PC-3 (cell line): ENCODE data around the gene ABLIM2. TPM values are rescaled to one million over a fixed set of nuclear protein-coding genes. Genes with fewer than 3 reads are reported as not detected.

Experiments used
- ATAC-seq: fragments of 200-7000 bp; cut with Tn5 transposase; 2 replicates; pipeline ENCODE4 v1.9.1; 2020; ENCODE audit warnings: mild to moderate bottlenecking, moderate library complexity
- BruUV-seq: library from RNA; stranded (reverse); fragments of 400-500 nt; replicated peaks from 2 replicates; lab custom pipeline; 2021; lab: Mats Ljungman, UMichigan
- CTCF ChIA-PET: fragments of 300-600 bp; sonication (Branson Sonifier 250); formaldehyde crosslinking; loops from one replicate; lab custom pipeline; 2022; ENCODE audit warnings: antibody characterized with exemption; lab: Charles Lee
- POLR2A ChIA-PET: fragments of 300-600 bp; sonication (Branson Sonifier 250); formaldehyde crosslinking; loops from one replicate; lab custom pipeline; 2022; ENCODE audit warnings: antibody characterized with exemption; ENCODE audit not compliant: unreplicated experiment; lab: Charles Lee
- DNase-seq: peaks from one replicate; pipeline ENCODE4 v3.0.0-alpha.2; 2015
- H2AFZ ChIP-seq: fragments of 300-600 bp; sonication (generic); 2 replicates; pipeline ENCODE4 v1.6.0; 2016; ENCODE audit warnings: antibody characterized with exemption, low read length
- H3F3A ChIP-seq: fragments of 300-600 bp; sonication (generic); one replicate; pipeline ENCODE4 v1.6.0; 2017; ENCODE audit warnings: antibody characterized with exemption, low read length, control low read depth, mild to moderate bottlenecking; ENCODE audit not compliant: unreplicated experiment
- H3K27ac ChIP-seq: fragments of 300-600 bp; sonication (generic); 2 replicates; pipeline ENCODE4 v1.5.1; 2016; ENCODE audit warnings: mild to moderate bottlenecking, low read length
- H3K27me3 ChIP-seq: fragments of 300-600 bp; sonication (generic); 2 replicates; pipeline ENCODE4 v1.6.1; 2016; ENCODE audit warnings: low read length, mixed read lengths
- H3K36me3 ChIP-seq: fragments of 300-600 bp; sonication (generic); 2 replicates; pipeline ENCODE4 v1.6.1; 2016; ENCODE audit warnings: low read depth, mixed run types, low read length, mixed read lengths
- H3K4me1 ChIP-seq: fragments of 300-600 bp; sonication (generic); 2 replicates; pipeline ENCODE4 v1.5.1; 2016; ENCODE audit warnings: low read length; ENCODE audit not compliant: insufficient read depth
- H3K4me2 ChIP-seq: fragments of 300-600 bp; sonication (generic); 2 replicates; pipeline ENCODE4 v1.6.0; 2016; ENCODE audit warnings: low read length
- H3K4me3 ChIP-seq: fragments of 300-600 bp; sonication (generic); 2 replicates; pipeline ENCODE4 v1.5.1; 2016; ENCODE audit warnings: mild to moderate bottlenecking, low read length, mixed read lengths
- H3K79me2 ChIP-seq: fragments of 300-600 bp; sonication (generic); 2 replicates; pipeline ENCODE4 v1.6.1; 2017; ENCODE audit warnings: low read length, mixed read lengths
- H3K9ac ChIP-seq: fragments of 300-600 bp; sonication (generic); 2 replicates; pipeline ENCODE4 v1.6.0; 2016; ENCODE audit warnings: mild to moderate bottlenecking, low read length
- H3K9me2 ChIP-seq: fragments of 300-600 bp; sonication (generic); replicated peaks from 2 replicates; pipeline ENCODE4 v1.6.1; 2016; ENCODE audit warnings: mixed run types, low read length, mixed read lengths
- H3K9me3 ChIP-seq: fragments of 300-600 bp; sonication (generic); 2 replicates; pipeline ENCODE4 v1.6.1; 2016; ENCODE audit warnings: low read length, mixed read lengths
- H4K20me1 ChIP-seq: fragments of 300-600 bp; sonication (generic); 2 replicates; pipeline ENCODE4 v1.6.1; 2016; ENCODE audit warnings: low read length, mixed read lengths
- EZH2 ChIP-seq: fragments of 300-600 bp; sonication (generic); IDR thresholded peaks from one replicate; pipeline ENCODE4 v1.6.1; 2017; ENCODE audit warnings: antibody characterized with exemption, mild to moderate bottlenecking, low read length; ENCODE audit not compliant: unreplicated experiment
- EZH2phosphoT487 ChIP-seq: fragments of 300-600 bp; sonication (generic); IDR thresholded peaks from 2 replicates; pipeline ENCODE4 v1.6.1; 2018; ENCODE audit warnings: mild to moderate bottlenecking, antibody characterized with exemption, low read length, borderline replicate concordance
- intact Hi-C: fragments of 100-400 bp; cut with micrococcal nuclease; formaldehyde crosslinking; loops from 2 replicates; pipeline ENCODE4 v1.9.0; 2023
- total RNA-seq: library from RNA; depleted of rRNA; stranded (reverse); fragments of >200 nt; gene quantifications from 2 replicates; pipeline ENCODE4 v1.2.3, GENCODE V29; 2014
- TF ChIP-seq, protein P1 (sequence below): fragments of 300-600 bp; sonication (generic); conservative IDR thresholded peaks from 2 replicates; pipeline ENCODE4 v1.5.1; 2017; ENCODE audit warnings: antibody characterized with exemption, low read depth, mild to moderate bottlenecking, low read length

The ABLIM2 gene
- total RNA-seq, 1 experiment from 2014 or later, result 3.2 TPM

DNA sequence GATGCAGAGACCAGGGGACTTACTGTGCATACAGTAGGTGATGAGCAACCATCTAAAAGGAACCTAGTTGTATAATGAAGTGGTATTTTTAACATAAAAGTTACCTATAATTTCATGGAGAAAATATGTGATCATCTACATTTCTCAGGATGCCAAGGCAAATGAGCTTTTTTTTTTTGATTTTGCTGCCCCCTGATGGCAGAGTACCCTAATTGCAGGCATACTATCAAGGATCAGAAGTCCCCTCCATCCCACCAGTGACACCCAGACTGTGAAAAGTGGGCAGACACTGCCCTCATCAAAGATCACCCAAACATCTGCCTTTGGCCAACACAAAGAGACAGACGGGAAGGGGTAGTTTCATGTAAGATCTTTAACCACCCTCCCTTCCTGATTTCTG lies 9.6 kb upstream of the ABLIM2 start:
- Histone ChIP-seq H3K27ac (no peak overlapping the region), H3K4me3 (no peak overlapping the region), H3K27me3 (no peaks in the 10 kb centered on the region), H3K79me2 (no peaks in the 10 kb centered on the region), H3K9ac (no peak overlapping the region), H3F3A (no peaks in the 10 kb centered on the region), H3K36me3 (no peaks in the 10 kb centered on the region), H3K9me2 (no peaks in the 10 kb centered on the region), H2AFZ (no peak overlapping the region), H3K4me1 (no peaks in the 10 kb centered on the region), H4K20me1 (no peaks in the 10 kb centered on the region), H3K9me3 (no peaks in the 10 kb centered on the region), H3K4me2 (no peak overlapping the region)
- no peak for ATAC-seq
- BruUV-seq, result no TSS peak
- TF ChIP-seq, protein P1, sequence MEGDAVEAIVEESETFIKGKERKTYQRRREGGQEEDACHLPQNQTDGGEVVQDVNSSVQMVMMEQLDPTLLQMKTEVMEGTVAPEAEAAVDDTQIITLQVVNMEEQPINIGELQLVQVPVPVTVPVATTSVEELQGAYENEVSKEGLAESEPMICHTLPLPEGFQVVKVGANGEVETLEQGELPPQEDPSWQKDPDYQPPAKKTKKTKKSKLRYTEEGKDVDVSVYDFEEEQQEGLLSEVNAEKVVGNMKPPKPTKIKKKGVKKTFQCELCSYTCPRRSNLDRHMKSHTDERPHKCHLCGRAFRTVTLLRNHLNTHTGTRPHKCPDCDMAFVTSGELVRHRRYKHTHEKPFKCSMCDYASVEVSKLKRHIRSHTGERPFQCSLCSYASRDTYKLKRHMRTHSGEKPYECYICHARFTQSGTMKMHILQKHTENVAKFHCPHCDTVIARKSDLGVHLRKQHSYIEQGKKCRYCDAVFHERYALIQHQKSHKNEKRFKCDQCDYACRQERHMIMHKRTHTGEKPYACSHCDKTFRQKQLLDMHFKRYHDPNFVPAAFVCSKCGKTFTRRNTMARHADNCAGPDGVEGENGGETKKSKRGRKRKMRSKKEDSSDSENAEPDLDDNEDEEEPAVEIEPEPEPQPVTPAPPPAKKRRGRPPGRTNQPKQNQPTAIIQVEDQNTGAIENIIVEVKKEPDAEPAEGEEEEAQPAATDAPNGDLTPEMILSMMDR, result peak; percentile 63
- no peak for TF ChIP-seq EZH2
- no peak for DNase-seq
- ChIA-PET CTCF (interaction anchor here (1.0 kb wide), 1 partner anchor 9 kb away, joined by 6 read pairs; no protein-coding TSS in a partner anchor), POLR2A (no interaction called here)
- intact Hi-C loops, result no loop called here

DNA sequence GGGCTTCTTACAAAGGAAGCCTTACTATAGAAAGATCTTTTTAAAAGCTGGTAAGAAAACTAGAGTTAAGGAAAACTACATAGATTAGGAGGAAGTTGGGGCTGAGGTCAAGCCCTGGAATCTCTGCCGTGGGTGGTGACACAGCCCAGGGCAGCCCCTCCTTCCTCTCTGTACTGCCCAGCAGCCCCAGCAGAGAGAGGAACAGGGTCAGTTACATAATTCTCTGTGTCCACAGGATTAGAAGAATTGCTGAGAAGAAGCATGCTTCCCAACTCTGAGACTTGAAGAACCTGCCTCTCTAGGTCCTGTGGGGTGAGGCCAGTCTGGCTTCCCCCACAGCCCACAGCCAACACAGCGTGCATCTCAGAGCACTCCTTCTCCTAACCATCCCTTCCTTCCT lies 9.2 kb upstream of the ABLIM2 start:
- H3K4me2 ChIP-seq, result no peak overlapping the region
- ChIA-PET CTCF (interaction anchor here (1.0 kb wide), 1 partner anchor 9 kb away, joined by 6 read pairs; no protein-coding TSS in a partner anchor), POLR2A (no interaction called here)
- H3K4me1 ChIP-seq, result no peaks in the 10 kb centered on the region
- H3K79me2 ChIP-seq, result no peaks in the 10 kb centered on the region
- no peaks in the 10 kb centered on the region for H4K20me1 ChIP-seq
- no peak overlapping the region for H2AFZ ChIP-seq
- H3K36me3 ChIP-seq, result no peaks in the 10 kb centered on the region
- H3K9me2 ChIP-seq, result no peaks in the 10 kb centered on the region
- DNase-seq (no peak), ATAC-seq (no peak)
- H3F3A ChIP-seq, result no peaks in the 10 kb centered on the region
- H3K9ac ChIP-seq, result no peak overlapping the region
- no peak overlapping the region for H3K4me3 ChIP-seq
- H3K9me3 ChIP-seq, result no peaks in the 10 kb centered on the region
- H3K27ac ChIP-seq, result no peak overlapping the region
- no TSS peak for BruUV-seq
- no peaks in the 10 kb centered on the region for H3K27me3 ChIP-seq
- intact Hi-C loops, result no loop called here
- TF ChIP-seq, protein P1, result no peak
- no peak for TF ChIP-seq EZH2phosphoT487
- TF ChIP-seq EZH2, result no peak

DNA sequence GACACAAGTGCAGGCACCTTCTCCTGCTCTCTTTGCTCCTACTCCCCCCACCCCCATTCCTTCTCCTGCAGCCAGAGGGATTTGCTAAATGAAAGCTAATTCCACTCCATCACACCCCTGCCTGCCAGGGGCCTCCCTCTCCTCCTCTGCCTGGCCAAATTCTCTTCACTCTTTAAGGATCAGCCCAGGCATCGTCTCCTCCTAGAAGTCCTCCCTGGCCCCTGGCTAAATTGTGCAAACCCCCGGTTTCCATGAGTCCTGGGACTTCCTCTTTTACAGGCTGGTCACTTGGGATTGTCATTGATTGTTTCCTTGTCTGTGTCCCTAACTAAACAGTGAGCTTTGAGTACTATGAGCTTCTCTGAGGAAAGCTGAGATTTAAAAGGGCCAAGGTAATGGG lies 8.7 kb upstream of the ABLIM2 start:
- no TSS peak for BruUV-seq
- CTCF ChIA-PET, result no interaction called here
- Histone ChIP-seq H3K4me2 (no peak overlapping the region), H3K9me3 (no peaks in the 10 kb centered on the region), H3K27ac (no peak overlapping the region), H3K4me3 (no peak overlapping the region), H3K27me3 (no peaks in the 10 kb centered on the region), H2AFZ (no peak overlapping the region), H3K9me2 (no peaks in the 10 kb centered on the region), H3K36me3 (no peaks in the 10 kb centered on the region), H3K79me2 (no peaks in the 10 kb centered on the region), H3K9ac (no peak overlapping the region), H3F3A (no peaks in the 10 kb centered on the region), H4K20me1 (no peaks in the 10 kb centered on the region), H3K4me1 (no peaks in the 10 kb centered on the region)
- POLR2A ChIA-PET, result no interaction called here
- intact Hi-C loops, result no loop called here
- ATAC-seq, result no peak
- no peak for DNase-seq
- TF ChIP-seq EZH2phosphoT487 (no peak), EZH2 (no peak)
- TF ChIP-seq, protein P1, result no peak
